Lung (tissue), 12 donors: Measurements from ENCODE around the gene PRRT3. TPM values are rescaled to one million over a fixed set of nuclear protein-coding genes. Genes with fewer than 3 reads are reported as not detected.

Experiments used
- ATAC-seq: fragments of 200-7000 bp; cut with Tn5 transposase; one replicate; pipeline ENCODE4 v1.9.1; 2020; ENCODE audit warnings: moderate number of reproducible peaks; ENCODE audit not compliant: insufficient read depth, low FRiP score
- DNase-seq, 3 donors: peaks; one replicate each; pipeline ENCODE4 v3.0.0-alpha.2; 2013 to 2017
- H3K27ac ChIP-seq, 2 donors: one replicate each; pipeline ENCODE4 v1.5.1; 2013; ENCODE audit warnings: mild to moderate bottlenecking in 2 of 2, moderate library complexity in 2 of 2, control low read depth in 1 of 2, inconsistent platforms in 1 of 2, low read depth in 1 of 2, low read length in 1 of 2
- H3K27me3 ChIP-seq, 3 donors: one replicate each; pipeline ENCODE4 v1.5.1; 2013; ENCODE audit warnings: low read length in 2 of 3; ENCODE audit not compliant: control insufficient read depth in 3 of 3, insufficient read depth in 3 of 3
- H3K36me3 ChIP-seq, 4 donors: one replicate each; pipeline ENCODE4 v1.5.1; 2013; ENCODE audit warnings: low read length in 4 of 4, mild to moderate bottlenecking in 1 of 4, moderate library complexity in 1 of 4; ENCODE audit not compliant: control insufficient read depth in 4 of 4, insufficient read depth in 4 of 4
- H3K4me1 ChIP-seq, 5 donors: one replicate each; pipeline ENCODE4 v1.5.1; 2013; ENCODE audit warnings: low read length in 5 of 5, mild to moderate bottlenecking in 2 of 5, moderate library complexity in 1 of 5; ENCODE audit not compliant: control insufficient read depth in 5 of 5, insufficient read depth in 5 of 5
- H3K4me3 ChIP-seq: one replicate; pipeline ENCODE4 v1.5.1; 2013; ENCODE audit warnings: mild to moderate bottlenecking, control low read depth, moderate library complexity
- H3K9ac ChIP-seq, 2 donors: one replicate each; pipeline ENCODE4 v1.5.1; 2013; ENCODE audit warnings: low read length in 2 of 2, control low read depth in 1 of 2; ENCODE audit not compliant: insufficient read depth in 1 of 2
- H3K9me3 ChIP-seq, 4 donors: one replicate each; pipeline ENCODE4 v1.5.1; 2013; ENCODE audit warnings: low read length in 3 of 4, mild to moderate bottlenecking in 1 of 4, moderate library complexity in 1 of 4; ENCODE audit not compliant: control insufficient read depth in 4 of 4, insufficient read depth in 3 of 4
- CTCF ChIP-seq: IDR thresholded peaks from 2 replicates; pipeline ENCODE4 v1.5.1; 2012; ENCODE audit warnings: mild to moderate bottlenecking; ENCODE audit errors: control extremely low read depth, extremely low read depth
- WGBS, 2 donors: extraction: QIAGEN DNeasy Blood & Tissue Kit; methylation state at CpG; one replicate each; pipeline ENCODE4 v1.1.7; 2013; 5-methylcytosine and 5-hydroxymethylcytosine counted together
- polyA plus RNA-seq, 2 donors: library from polyadenylated mRNA; stranded (reverse); fragments of 200-250 nt; gene quantifications; one replicate each; pipeline ENCODE4 v1.2.1, GENCODE V29; 2013
- total RNA-seq, 2 donors: library from RNA; depleted of rRNA in 1 of 2; stranded (reverse); fragments of >200 nt in 1 of 2; gene quantifications; one replicate each; pipeline ENCODE4 v1.2.1, GENCODE V29; 2014 to 2021
- donor health status: control.
- donor health status: control.
- donor health status: Bipolar disorder and iron deficiency.
- donor health status: healthy.
- donor health status: DM: yes; HTN: yes; CAD: no.

The PRRT3 gene
- total and polyA plus RNA-seq, 4 donors: 1.1 to 5.2 (median 1.8) TPM

GRCh38 chr3:9986230-9986725 is 34.1 kb upstream of the PRRT3 start:
- peak; percentile 23 for ATAC-seq
- peaks cover 0 to 5% (median 2%) of the 10 kb centered on the region in 4 donors for H3K36me3 ChIP-seq
- peaks cover 3 to 24% (median 10%) of the 10 kb centered on the region in 5 donors for H3K4me1 ChIP-seq
- no peak for TF ChIP-seq CTCF
- H3K9ac ChIP-seq: peak overlapping the region; percentile 57 to 82
- peak overlapping the region; percentile 79 for H3K4me3 ChIP-seq
- no peaks in the 10 kb centered on the region for H3K27me3 ChIP-seq
- DNase-seq: peak in 1 of 3 donors; percentile 11
- WGBS, 2 donors: 1% methylated on average over 17 of the region's 17 CpGs
- H3K9me3 ChIP-seq: no peaks in the 10 kb centered on the region
- peak overlapping the region; percentile 82 to 95 for H3K27ac ChIP-seq

- H3K4me1 ChIP-seq: peaks cover 0 to 8% (median 2%) of the 10 kb centered on the region in 5 donors
- H3K9ac ChIP-seq: no peak overlapping the region
- 98 to 100% methylated on average over 2 of the region's 2 CpGs for WGBS, 2 donors
- DNase-seq (no peak), ATAC-seq (no peak)
- no peak overlapping the region for H3K4me3 ChIP-seq
- H3K27me3 ChIP-seq: no peaks in the 10 kb centered on the region
- no peak for TF ChIP-seq CTCF
- H3K27ac ChIP-seq: no peak overlapping the region
- H3K36me3 ChIP-seq: peaks cover 0 to 14% (median 4%) of the 10 kb centered on the region in 4 donors
- H3K9me3 ChIP-seq: no peaks in the 10 kb centered on the region
These were observed 28.0 kb upstream of the PRRT3 start for GRCh38 chr3:9980251-9980650.

- Histone ChIP-seq H3K27me3 (no peaks in the 10 kb centered on the region), H3K36me3 (peaks cover 0 to 18% (median 7%) of the 10 kb centered on the region in 4 donors), H3K27ac (peak overlapping the region in 1 of 2 donors; percentile 33), H3K9me3 (no peaks in the 10 kb centered on the region), H3K9ac (no peak overlapping the region), H3K4me3 (no peak overlapping the region), H3K4me1 (peaks cover 0 to 6% (median 0%) of the 10 kb centered on the region in 5 donors)
- TF ChIP-seq CTCF: no peak
- no peak for DNase-seq
- WGBS, 2 donors: 86 to 93% methylated on average over 8 of the region's 8 CpGs
- ATAC-seq: no peak
These were observed 26.6 kb upstream of the PRRT3 start for GRCh38 chr3:9978710-9979305.
